ENCODE data around the gene MOGAT1. TPM values are rescaled to one million over a fixed set of nuclear protein-coding genes. Genes with fewer than 3 reads are reported as not detected.
"Not testable (repeated sequence)": the region's sequence is repeated elsewhere in the genome, so short reads cannot be mapped to it uniquely, and the experiment has no call there.

Gene MOGAT1
- total and polyA plus RNA-seq, 8 donors: 0.17 to 0.38 (median 0.29) TPM; not detected in 4

GRCh38 chr2:222690564-222691200 lies 19.2 kb downstream of the MOGAT1 start:
- no peaks in the 10 kb centered on the region for H3K36me3 ChIP-seq
- TF ChIP-seq, protein P1, sequence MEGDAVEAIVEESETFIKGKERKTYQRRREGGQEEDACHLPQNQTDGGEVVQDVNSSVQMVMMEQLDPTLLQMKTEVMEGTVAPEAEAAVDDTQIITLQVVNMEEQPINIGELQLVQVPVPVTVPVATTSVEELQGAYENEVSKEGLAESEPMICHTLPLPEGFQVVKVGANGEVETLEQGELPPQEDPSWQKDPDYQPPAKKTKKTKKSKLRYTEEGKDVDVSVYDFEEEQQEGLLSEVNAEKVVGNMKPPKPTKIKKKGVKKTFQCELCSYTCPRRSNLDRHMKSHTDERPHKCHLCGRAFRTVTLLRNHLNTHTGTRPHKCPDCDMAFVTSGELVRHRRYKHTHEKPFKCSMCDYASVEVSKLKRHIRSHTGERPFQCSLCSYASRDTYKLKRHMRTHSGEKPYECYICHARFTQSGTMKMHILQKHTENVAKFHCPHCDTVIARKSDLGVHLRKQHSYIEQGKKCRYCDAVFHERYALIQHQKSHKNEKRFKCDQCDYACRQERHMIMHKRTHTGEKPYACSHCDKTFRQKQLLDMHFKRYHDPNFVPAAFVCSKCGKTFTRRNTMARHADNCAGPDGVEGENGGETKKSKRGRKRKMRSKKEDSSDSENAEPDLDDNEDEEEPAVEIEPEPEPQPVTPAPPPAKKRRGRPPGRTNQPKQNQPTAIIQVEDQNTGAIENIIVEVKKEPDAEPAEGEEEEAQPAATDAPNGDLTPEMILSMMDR (IDR thresholded peaks at IDR 0.05): peak; percentile 87 to 96 (median 92)
- ATAC-seq: peak; percentile 91 to 100 (median 98)
- H3K9me3 ChIP-seq: no peaks in the 10 kb centered on the region
- 21 to 26% methylated on average over 10 of the region's 10 CpGs for WGBS, 2 donors
- peak overlapping the region in 1 of 4 donors; percentile 20 for H3K4me3 ChIP-seq
- H3K4me1 ChIP-seq: no peaks in the 10 kb centered on the region
- peak; percentile 56 to 85 (median 78) for DNase-seq
- no peak overlapping the region for H3K27ac ChIP-seq
- H3K27me3 ChIP-seq: no peaks in the 10 kb centered on the region
- peak; percentile 68 for FAIRE-seq
- intact Hi-C loops (cut with DNase I): no loop called here

GRCh38 chr2:222693413-222693812 lies 22.0 kb downstream of the MOGAT1 start:
- FAIRE-seq; DNase-seq; H3K9me3 ChIP-seq; H3K27me3 ChIP-seq; H3K4me1 ChIP-seq; intact Hi-C loops (cut with DNase I); H3K27ac ChIP-seq; ATAC-seq; H3K36me3 ChIP-seq; H3K4me3 ChIP-seq: not testable (repeated sequence)
- WGBS, 2 donors: 79 to 83% methylated on average over 5 of the region's 5 CpGs

DNA sequence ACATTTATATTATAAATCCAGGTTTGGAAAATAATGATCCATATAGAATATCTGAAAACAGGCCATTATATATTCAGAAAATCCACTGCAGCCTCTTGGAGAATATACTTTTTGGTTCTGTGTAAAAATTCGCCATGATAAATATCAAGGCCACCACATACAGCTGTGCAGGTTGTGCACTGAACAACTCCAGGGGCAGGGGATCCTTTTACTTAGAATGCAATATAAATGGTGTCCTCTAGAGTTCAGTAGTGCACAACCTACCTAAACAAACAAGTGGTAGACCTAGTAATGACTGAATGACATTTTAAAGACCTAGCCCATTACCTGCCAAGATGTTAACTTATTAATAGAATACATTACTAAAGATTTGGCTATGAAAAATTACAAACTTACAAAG lies 22.4 kb downstream of the MOGAT1 start:
- DNase-seq: no peak
- TF ChIP-seq, protein P1 (IDR thresholded peaks at IDR 0.05): no peak
- H3K27me3 ChIP-seq: no peaks in the 10 kb centered on the region
- 55 to 83% methylated on average over 1 of the region's 1 CpG for WGBS, 2 donors
- H3K36me3 ChIP-seq: no peaks in the 10 kb centered on the region
- FAIRE-seq: no peak
- ATAC-seq: peak; percentile 40 to 64 (median 60)
- no peaks in the 10 kb centered on the region for H3K4me1 ChIP-seq
- no peak overlapping the region for H3K4me3 ChIP-seq
- H3K27ac ChIP-seq: no peak overlapping the region
- intact Hi-C loops (cut with DNase I): no loop called here
- H3K9me3 ChIP-seq: no peaks in the 10 kb centered on the region

GRCh38 chr2:222698276-222698675 lies 26.8 kb downstream of the MOGAT1 start:
- Histone ChIP-seq H3K36me3 (no peaks in the 10 kb centered on the region), H3K27ac (no peak overlapping the region), H3K9me3 (no peaks in the 10 kb centered on the region), H3K27me3 (no peaks in the 10 kb centered on the region), H3K4me1 (no peaks in the 10 kb centered on the region), H3K4me3 (no peak overlapping the region)
- ATAC-seq: no peak
- WGBS, 2 donors: 91 to 99% methylated on average over 4 of the region's 4 CpGs
- TF ChIP-seq, protein P1 (IDR thresholded peaks at IDR 0.05): no peak
- intact Hi-C loops (cut with DNase I): no loop called here
- no peak for DNase-seq
- FAIRE-seq: no peak

DNA sequence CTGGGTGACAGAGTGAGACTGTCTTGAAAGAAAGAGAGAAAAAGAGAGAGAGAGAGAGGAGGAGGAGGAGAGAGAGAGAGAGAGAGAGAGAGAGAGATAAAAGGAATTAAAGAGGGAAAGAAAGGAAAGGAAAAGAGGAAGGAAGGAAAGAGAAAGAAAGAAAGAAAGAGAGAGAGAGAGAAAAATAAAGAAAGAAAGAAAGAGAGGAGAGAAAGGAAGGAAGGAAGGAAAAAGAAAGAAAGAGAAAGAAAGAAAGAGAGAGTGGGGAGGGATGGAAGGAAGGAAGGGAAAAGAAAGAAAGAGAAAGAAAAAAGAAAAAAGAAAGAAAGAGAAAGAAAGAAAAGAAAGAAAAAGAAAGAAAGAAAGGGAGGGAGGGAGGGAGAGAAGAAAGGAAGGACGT lies 29.8 kb downstream of the MOGAT1 start:
- FAIRE-seq (no peak), DNase-seq (no peak), ATAC-seq (no peak)
- Histone ChIP-seq H3K4me3 (no peak overlapping the region), H3K9me3 (no peaks in the 10 kb centered on the region), H3K27me3 (no peaks in the 10 kb centered on the region), H3K36me3 (no peaks in the 10 kb centered on the region), H3K4me1 (no peaks in the 10 kb centered on the region), H3K27ac (no peak overlapping the region)
- TF ChIP-seq, protein P1 (IDR thresholded peaks at IDR 0.05): no peak
- intact Hi-C loops (cut with DNase I): loop anchor here in 2 of 3 donors (10.0 kb wide), 1 partner anchor 204 kb away; no protein-coding TSS in a partner anchor
- 63 to 80% methylated on average over 1 of the region's 1 CpG for WGBS, 2 donors

Data from pancreas (tissue), 10 donors.